ENCODE results near the gene PLPP3.

DNA sequence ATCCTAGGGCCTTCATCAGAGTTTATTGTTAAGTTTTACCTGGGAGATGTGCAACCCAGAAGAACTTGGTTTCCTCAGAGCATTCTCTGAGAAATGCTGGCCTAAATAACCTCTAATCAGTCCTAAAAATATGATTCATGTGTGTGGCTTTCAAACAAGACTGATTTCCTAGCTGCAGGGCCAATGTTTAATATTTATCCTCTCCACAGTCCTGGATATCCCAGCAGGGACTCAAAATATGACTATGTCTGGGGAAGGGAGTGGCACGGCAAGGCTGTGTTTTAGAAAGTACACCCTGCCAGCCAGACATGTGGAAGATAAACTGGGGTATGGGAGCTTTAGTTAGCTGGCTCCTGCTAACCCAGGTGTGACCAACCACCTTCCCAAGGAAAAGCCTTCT, 26.3 kb downstream of the PLPP3 start:
- no peak for TF ChIP-seq POLR2A (IDR thresholded peaks at IDR 0.05)
- TF ChIP-seq, protein P1, sequence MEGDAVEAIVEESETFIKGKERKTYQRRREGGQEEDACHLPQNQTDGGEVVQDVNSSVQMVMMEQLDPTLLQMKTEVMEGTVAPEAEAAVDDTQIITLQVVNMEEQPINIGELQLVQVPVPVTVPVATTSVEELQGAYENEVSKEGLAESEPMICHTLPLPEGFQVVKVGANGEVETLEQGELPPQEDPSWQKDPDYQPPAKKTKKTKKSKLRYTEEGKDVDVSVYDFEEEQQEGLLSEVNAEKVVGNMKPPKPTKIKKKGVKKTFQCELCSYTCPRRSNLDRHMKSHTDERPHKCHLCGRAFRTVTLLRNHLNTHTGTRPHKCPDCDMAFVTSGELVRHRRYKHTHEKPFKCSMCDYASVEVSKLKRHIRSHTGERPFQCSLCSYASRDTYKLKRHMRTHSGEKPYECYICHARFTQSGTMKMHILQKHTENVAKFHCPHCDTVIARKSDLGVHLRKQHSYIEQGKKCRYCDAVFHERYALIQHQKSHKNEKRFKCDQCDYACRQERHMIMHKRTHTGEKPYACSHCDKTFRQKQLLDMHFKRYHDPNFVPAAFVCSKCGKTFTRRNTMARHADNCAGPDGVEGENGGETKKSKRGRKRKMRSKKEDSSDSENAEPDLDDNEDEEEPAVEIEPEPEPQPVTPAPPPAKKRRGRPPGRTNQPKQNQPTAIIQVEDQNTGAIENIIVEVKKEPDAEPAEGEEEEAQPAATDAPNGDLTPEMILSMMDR (IDR thresholded peaks at IDR 0.05): no peak

All from adrenal gland (tissue), 5 donors.